Liver (tissue), 9 donors: ENCODE results near the gene ASS1. TPM values are rescaled to one million over a fixed set of nuclear protein-coding genes. Genes with fewer than 3 reads are reported as not detected.

Experiments
- DNase-seq: peaks from one replicate; pipeline ENCODE4 v3.0.0-alpha.2; 2017; ENCODE audit warnings: low spot score
- H3K27ac ChIP-seq, 2 donors: one replicate each; pipeline ENCODE4 v1.7.0; 2013; ENCODE audit warnings: inconsistent platforms in 2 of 2, low read length in 2 of 2, control low read depth in 1 of 2, low read depth in 1 of 2, mild to moderate bottlenecking in 1 of 2
- H3K27me3 ChIP-seq, 4 donors: one replicate each; pipeline versions ENCODE4 v1.6.1 to v1.7.0; 2013; ENCODE audit warnings: low read length in 3 of 4, inconsistent platforms in 1 of 4, mild to moderate bottlenecking in 1 of 4, moderate library complexity in 1 of 4; ENCODE audit not compliant: control insufficient read depth in 4 of 4, insufficient read depth in 4 of 4
- H3K36me3 ChIP-seq, 4 donors: one replicate each; pipeline versions ENCODE4 v1.6.1 to v1.7.0; 2013; ENCODE audit warnings: low read length in 3 of 4, mild to moderate bottlenecking in 3 of 4, low read depth in 1 of 4, moderate library complexity in 1 of 4; ENCODE audit not compliant: control insufficient read depth in 4 of 4, insufficient read depth in 3 of 4
- H3K4me1 ChIP-seq, 4 donors: one replicate each; pipeline versions ENCODE4 v1.6.1 to v1.7.0; 2013; ENCODE audit warnings: low read length in 3 of 4, mild to moderate bottlenecking in 3 of 4, moderate library complexity in 1 of 4; ENCODE audit not compliant: control insufficient read depth in 4 of 4, insufficient read depth in 4 of 4
- H3K4me3 ChIP-seq, 3 donors: one replicate each; pipeline versions ENCODE4 v1.6.1 to v1.7.0; 2013; ENCODE audit warnings: low read length in 3 of 3, control low read depth in 1 of 3, low read depth in 1 of 3, mild to moderate bottlenecking in 1 of 3
- H3K9ac ChIP-seq, 2 donors: one replicate each; pipeline ENCODE4 v1.7.0; 2013; ENCODE audit warnings: low read length in 2 of 2, mild to moderate bottlenecking in 2 of 2, moderate library complexity in 2 of 2, control low read depth in 1 of 2, low read depth in 1 of 2
- H3K9me3 ChIP-seq, 4 donors: one replicate each; pipeline versions ENCODE4 v1.6.1 to v1.7.0; 2013; ENCODE audit warnings: low read length in 3 of 4; ENCODE audit not compliant: control insufficient read depth in 4 of 4
- ATF3 ChIP-seq: IDR thresholded peaks from 2 replicates; pipeline ENCODE4 v1.6.1; 2016; ENCODE audit warnings: antibody characterized with exemption
- CTCF ChIP-seq: fragments of 150-350 bp; IDR thresholded peaks from 2 replicates; pipeline ENCODE4 v1.5.1; 2017; ENCODE audit warnings: improper control_type of control experiment, low read depth, low read length; ENCODE audit not compliant: missing input control
- FOXA1 ChIP-seq: IDR thresholded peaks from 2 replicates; pipeline ENCODE4 v1.6.1; 2016; ENCODE audit warnings: antibody characterized with exemption
- FOXA2 ChIP-seq: IDR thresholded peaks from 2 replicates; pipeline ENCODE4 v1.6.1; 2016; ENCODE audit warnings: antibody characterized with exemption
- GABPA ChIP-seq, 2 donors: IDR thresholded peaks in 1 of 2; conservative IDR thresholded peaks in 1 of 2; 2 replicates each; pipeline ENCODE4 v1.6.1; 2016; ENCODE audit warnings: antibody characterized with exemption in 2 of 2, mild to moderate bottlenecking in 1 of 2, moderate library complexity in 1 of 2
- HNF4A ChIP-seq, 2 donors: conservative IDR thresholded peaks; 2 replicates each; pipeline ENCODE4 v1.6.1; 2016; ENCODE audit warnings: antibody characterized with exemption in 2 of 2, mild to moderate bottlenecking in 2 of 2
- HNF4G ChIP-seq: IDR thresholded peaks from 2 replicates; pipeline ENCODE4 v1.6.1; 2016; ENCODE audit warnings: antibody characterized with exemption
- JUND ChIP-seq, 2 donors: IDR thresholded peaks; 2 replicates each; pipeline ENCODE4 v1.6.1; 2016; ENCODE audit warnings: antibody characterized with exemption in 2 of 2
- MAX ChIP-seq: IDR thresholded peaks from 2 replicates; pipeline ENCODE4 v1.6.1; 2016; ENCODE audit warnings: antibody characterized with exemption
- NR2F2 ChIP-seq: IDR thresholded peaks from 2 replicates; pipeline ENCODE4 v1.6.1; 2016; ENCODE audit warnings: antibody characterized with exemption
- RAD21 ChIP-seq, 2 donors: IDR thresholded peaks; 2 replicates each; pipeline ENCODE4 v1.6.1; 2016; ENCODE audit warnings: antibody characterized with exemption in 2 of 2, mild to moderate bottlenecking in 2 of 2
- REST ChIP-seq: IDR thresholded peaks from 2 replicates; pipeline ENCODE4 v1.6.1; 2016; ENCODE audit warnings: antibody characterized with exemption, mild to moderate bottlenecking
- RXRA ChIP-seq, 2 donors: IDR thresholded peaks; 2 replicates each; pipeline ENCODE4 v1.6.1; 2017 to 2018; ENCODE audit warnings: antibody characterized with exemption in 2 of 2, mild to moderate bottlenecking in 1 of 2
- SP1 ChIP-seq: IDR thresholded peaks from 2 replicates; pipeline ENCODE4 v1.6.1; 2018; ENCODE audit warnings: antibody characterized with exemption, mild to moderate bottlenecking
- YY1 ChIP-seq: IDR thresholded peaks from 2 replicates; pipeline ENCODE4 v1.6.1; 2016; ENCODE audit warnings: antibody characterized with exemption, mild to moderate bottlenecking
- WGBS: extraction: QIAGEN DNeasy Blood & Tissue Kit; methylation state at CpG from one replicate; pipeline ENCODE4 v1.1.7; 2013; 5-methylcytosine and 5-hydroxymethylcytosine counted together
- polyA plus RNA-seq, 2 donors: library from polyadenylated mRNA; stranded (reverse) in 1 of 2; unstranded in 1 of 2; fragments of 200-250 nt in 1 of 2; fragments of >200 nt in 1 of 2; fragmentation: Nextera tagmentation in 1 of 2; extraction: Ambion mirVana in 1 of 2; gene quantifications; one replicate each; pipeline versions ENCODE4 v1.2.1 to v1.2.3, GENCODE V29; 2013 to 2015
- total RNA-seq, 2 donors: library from RNA; depleted of rRNA; stranded (reverse); fragments of >200 nt; gene quantifications; one replicate each; pipeline ENCODE4 v1.2.3, GENCODE V29; 2014
- donor health status: healthy.
- donor health status: healthy.
- donor health status: healthy.
- donor health status: healthy.
- donor health status: healthy.

The ASS1 gene
- total and polyA plus RNA-seq, 4 donors, result 396 to 711 (median 533) TPM

- no peaks in the 10 kb centered on the region for H3K27me3 ChIP-seq
Measured at GRCh38 chr9:130528674-130529073, 83.9 kb downstream of the ASS1 start.

GRCh38 chr9:130530938-130531337 lies 86.2 kb downstream of the ASS1 start:
- no peaks in the 10 kb centered on the region for H3K27me3 ChIP-seq
- H3K36me3 ChIP-seq, result no peaks in the 10 kb centered on the region
- no peaks in the 10 kb centered on the region for H3K9me3 ChIP-seq
- H3K9ac ChIP-seq, result no peak overlapping the region
- TF ChIP-seq RAD21 (IDR thresholded peaks at IDR 0.05) (peak in 1 of 2 donors; percentile 37), NR2F2 (no peak), MAX (no peak), RXRA (IDR thresholded peaks at IDR 0.05) (peak; percentile 48 to 58), FOXA2 (peak; percentile 25), FOXA1 (peak; percentile 27), ATF3 (no peak), YY1 (no peak), REST (no peak), JUND (IDR thresholded peaks at IDR 0.05) (peak in 1 of 2 donors; percentile 18), SP1 (no peak), HNF4G (no peak), HNF4A (conservative IDR thresholded peaks at IDR 0.05) (peak; percentile 13 to 42)
- peaks cover 2 to 34% (median 25%) of the 10 kb centered on the region in 4 donors for H3K4me1 ChIP-seq
- 39% methylated on average over 9 of the region's 9 CpGs for WGBS
- H3K4me3 ChIP-seq, result no peak overlapping the region
- no peak for DNase-seq
- H3K27ac ChIP-seq, result no peak overlapping the region

More at GRCh38 chr9:130528674-130529073, 83.9 kb downstream of the ASS1 start:
- peaks cover 2 to 30% (median 21%) of the 10 kb centered on the region in 4 donors for H3K4me1 ChIP-seq
- no peak overlapping the region for H3K4me3 ChIP-seq
- TF ChIP-seq RXRA (IDR thresholded peaks at IDR 0.05) (no peak), RAD21 (IDR thresholded peaks at IDR 0.05) (no peak), MAX (no peak), GABPA (IDR thresholded peaks at IDR 0.05 in 1 of 2, conservative IDR thresholded peaks at IDR 0.05 in 1 of 2) (no peak), CTCF (no peak), REST (no peak), FOXA2 (no peak), FOXA1 (no peak)
- no peak overlapping the region for H3K9ac ChIP-seq
- H3K27ac ChIP-seq, result no peak overlapping the region
- WGBS, result 90% methylated on average over 8 of the region's 8 CpGs
- no peak for DNase-seq
- no peaks in the 10 kb centered on the region for H3K9me3 ChIP-seq
- H3K36me3 ChIP-seq, result no peaks in the 10 kb centered on the region
